ENCODE results near the gene GPR21.

DNA sequence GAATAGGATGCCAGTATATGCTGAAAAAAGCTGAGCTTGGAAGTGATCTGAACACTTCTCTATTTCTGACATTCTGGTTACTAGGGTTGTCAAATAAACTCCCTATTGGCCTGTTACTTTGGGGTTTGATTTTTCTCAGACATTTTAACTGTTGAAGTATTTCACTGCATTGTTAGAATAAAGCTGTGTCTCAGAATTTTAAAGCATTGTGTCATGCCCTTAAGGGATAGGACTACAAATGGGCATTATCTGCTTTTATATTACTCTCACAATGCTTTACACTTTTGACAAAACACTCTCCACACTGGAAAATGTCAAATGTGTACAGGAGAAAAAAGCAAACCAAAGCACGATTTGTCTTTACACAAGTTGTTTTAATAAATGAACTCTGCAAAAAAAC is 16.8 kb upstream of the GPR21 start:
- TF ChIP-seq, protein P1, sequence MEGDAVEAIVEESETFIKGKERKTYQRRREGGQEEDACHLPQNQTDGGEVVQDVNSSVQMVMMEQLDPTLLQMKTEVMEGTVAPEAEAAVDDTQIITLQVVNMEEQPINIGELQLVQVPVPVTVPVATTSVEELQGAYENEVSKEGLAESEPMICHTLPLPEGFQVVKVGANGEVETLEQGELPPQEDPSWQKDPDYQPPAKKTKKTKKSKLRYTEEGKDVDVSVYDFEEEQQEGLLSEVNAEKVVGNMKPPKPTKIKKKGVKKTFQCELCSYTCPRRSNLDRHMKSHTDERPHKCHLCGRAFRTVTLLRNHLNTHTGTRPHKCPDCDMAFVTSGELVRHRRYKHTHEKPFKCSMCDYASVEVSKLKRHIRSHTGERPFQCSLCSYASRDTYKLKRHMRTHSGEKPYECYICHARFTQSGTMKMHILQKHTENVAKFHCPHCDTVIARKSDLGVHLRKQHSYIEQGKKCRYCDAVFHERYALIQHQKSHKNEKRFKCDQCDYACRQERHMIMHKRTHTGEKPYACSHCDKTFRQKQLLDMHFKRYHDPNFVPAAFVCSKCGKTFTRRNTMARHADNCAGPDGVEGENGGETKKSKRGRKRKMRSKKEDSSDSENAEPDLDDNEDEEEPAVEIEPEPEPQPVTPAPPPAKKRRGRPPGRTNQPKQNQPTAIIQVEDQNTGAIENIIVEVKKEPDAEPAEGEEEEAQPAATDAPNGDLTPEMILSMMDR (IDR thresholded peaks at IDR 0.05), result no peak
- no peak for TF ChIP-seq POLR2A (IDR thresholded peaks at IDR 0.05)

Data from suprapubic skin (tissue), 3 donors.